ENCODE results near the gene ZNF536. TPM values are rescaled to one million over a fixed set of nuclear protein-coding genes. Genes with fewer than 3 reads are reported as not detected.

The ZNF536 gene
- polyA plus RNA-seq, 1 donor (not counting 4 experiments of a cell fraction or from before 2014, with no cell fraction given): not detected

DNA sequence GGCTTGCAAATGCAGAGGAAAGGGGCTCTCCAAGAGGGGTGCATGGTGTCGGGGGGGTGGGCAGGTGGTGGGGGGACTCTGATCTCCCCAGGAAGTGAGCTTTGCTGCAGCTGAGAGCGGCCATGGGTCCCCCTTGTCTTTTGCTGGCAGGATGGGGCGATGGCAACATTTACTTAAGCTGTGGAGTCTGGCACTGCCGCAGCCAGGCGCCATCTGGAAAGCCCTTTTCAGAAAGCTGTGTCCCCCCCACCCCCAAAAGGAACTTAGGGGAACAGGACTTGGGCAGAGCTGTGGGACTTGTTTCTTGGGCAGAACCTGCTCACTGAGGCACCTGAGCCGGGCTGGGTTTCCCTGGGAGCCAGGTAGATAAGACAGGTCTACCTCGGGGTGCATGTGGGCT lies 80.7 kb downstream of the ZNF536 start:
- no peaks in the 10 kb centered on the region for H4K20me1 ChIP-seq (ENCODE audit: control insufficient read depth, extremely low read depth, insufficient read depth, low read length)
- DNase-seq (ENCODE audit: low read depth, low spot score) (no peak), FAIRE-seq (no peak)
- H3K9me1 ChIP-seq (ENCODE audit: control insufficient read depth, extremely low read depth, insufficient read depth, low read length): no peaks in the 10 kb centered on the region
- no peaks in the 10 kb centered on the region for H3K79me2 ChIP-seq (ENCODE audit: control insufficient read depth, insufficient read depth, low read length)
- H2AFZ ChIP-seq (ENCODE audit: control insufficient read depth, low read length): no peak overlapping the region
- H3K9ac ChIP-seq (ENCODE audit: control insufficient read depth, extremely low read depth, insufficient read depth, low read length): no peak overlapping the region
- H3K4me3 ChIP-seq (ENCODE audit: control insufficient read depth in 2 of 3, extremely low read depth in 1 of 3, insufficient read depth in 2 of 3, low read depth in 1 of 3, low read length in 3 of 3): no peak overlapping the region
- H3K36me3 ChIP-seq (ENCODE audit: control insufficient read depth in 2 of 2, extremely low read depth in 1 of 2, insufficient read depth in 2 of 2, low read length in 2 of 2): no peaks in the 10 kb centered on the region
- no peak overlapping the region for H3K4me2 ChIP-seq (ENCODE audit: control insufficient read depth, extremely low read depth, insufficient read depth, low read depth, low read length)
- H3K27ac ChIP-seq (ENCODE audit: control insufficient read depth, insufficient read depth, low read length): no peak overlapping the region
- no peak for TF ChIP-seq EZH2 (IDR thresholded peaks at IDR 0.05; ENCODE audit: low read length)
- TF ChIP-seq, protein P1, sequence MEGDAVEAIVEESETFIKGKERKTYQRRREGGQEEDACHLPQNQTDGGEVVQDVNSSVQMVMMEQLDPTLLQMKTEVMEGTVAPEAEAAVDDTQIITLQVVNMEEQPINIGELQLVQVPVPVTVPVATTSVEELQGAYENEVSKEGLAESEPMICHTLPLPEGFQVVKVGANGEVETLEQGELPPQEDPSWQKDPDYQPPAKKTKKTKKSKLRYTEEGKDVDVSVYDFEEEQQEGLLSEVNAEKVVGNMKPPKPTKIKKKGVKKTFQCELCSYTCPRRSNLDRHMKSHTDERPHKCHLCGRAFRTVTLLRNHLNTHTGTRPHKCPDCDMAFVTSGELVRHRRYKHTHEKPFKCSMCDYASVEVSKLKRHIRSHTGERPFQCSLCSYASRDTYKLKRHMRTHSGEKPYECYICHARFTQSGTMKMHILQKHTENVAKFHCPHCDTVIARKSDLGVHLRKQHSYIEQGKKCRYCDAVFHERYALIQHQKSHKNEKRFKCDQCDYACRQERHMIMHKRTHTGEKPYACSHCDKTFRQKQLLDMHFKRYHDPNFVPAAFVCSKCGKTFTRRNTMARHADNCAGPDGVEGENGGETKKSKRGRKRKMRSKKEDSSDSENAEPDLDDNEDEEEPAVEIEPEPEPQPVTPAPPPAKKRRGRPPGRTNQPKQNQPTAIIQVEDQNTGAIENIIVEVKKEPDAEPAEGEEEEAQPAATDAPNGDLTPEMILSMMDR (optimal IDR thresholded peaks at IDR 0.05 in 1 of 3, IDR thresholded peaks at IDR 0.05 in 1 of 3, conservative IDR thresholded peaks at IDR 0.05 in 1 of 3; ENCODE audit: extremely low read depth in 1 of 3, insufficient read depth in 2 of 3, low read length in 3 of 3): no peak
- H3K27me3 ChIP-seq (ENCODE audit: control insufficient read depth, extremely low read depth, insufficient read depth, low read length): no peaks in the 10 kb centered on the region
- H3K9me3 ChIP-seq (ENCODE audit: control insufficient read depth, low read depth, low read length): peaks cover 5% of the 10 kb centered on the region
- H3K4me1 ChIP-seq (ENCODE audit: control insufficient read depth, extremely low read depth, insufficient read depth, low read length): no peaks in the 10 kb centered on the region
- dilution Hi-C loops (cut with MboI; ENCODE audit: extremely low pct_ligation_motif_present, low sequenced_read_pairs): no loop called here

DNA sequence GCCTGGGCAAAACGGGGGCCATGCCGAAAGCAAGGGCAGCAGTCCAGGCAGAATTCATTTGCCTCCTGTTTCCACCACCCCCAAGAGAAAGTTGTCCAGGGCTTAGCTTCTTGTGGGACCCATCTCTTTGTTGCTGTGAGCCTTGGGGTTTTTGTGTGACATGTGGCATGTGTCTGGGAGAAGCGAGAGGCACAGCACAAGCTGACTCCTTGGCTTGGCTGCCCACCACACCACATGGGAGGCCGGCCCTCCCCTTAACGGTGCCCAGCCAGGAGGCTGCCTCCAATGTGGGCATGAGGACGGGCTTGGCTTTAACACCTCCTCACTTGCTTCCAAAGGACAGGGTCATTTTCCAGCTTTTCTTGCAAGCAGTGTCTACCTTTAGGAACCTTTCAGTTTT lies 81.6 kb downstream of the ZNF536 start:
- dilution Hi-C loops (cut with MboI; ENCODE audit: extremely low pct_ligation_motif_present, low sequenced_read_pairs): no loop called here
- no peak overlapping the region for H3K27ac ChIP-seq (ENCODE audit: control insufficient read depth, insufficient read depth, low read length)
- H4K20me1 ChIP-seq (ENCODE audit: control insufficient read depth, extremely low read depth, insufficient read depth, low read length): no peaks in the 10 kb centered on the region
- no peaks in the 10 kb centered on the region for H3K9me1 ChIP-seq (ENCODE audit: control insufficient read depth, extremely low read depth, insufficient read depth, low read length)
- DNase-seq (ENCODE audit: low read depth, low spot score): no peak
- no peak overlapping the region for H2AFZ ChIP-seq (ENCODE audit: control insufficient read depth, low read length)
- peaks cover 5% of the 10 kb centered on the region for H3K9me3 ChIP-seq (ENCODE audit: control insufficient read depth, low read depth, low read length)
- no peak overlapping the region for H3K4me2 ChIP-seq (ENCODE audit: control insufficient read depth, extremely low read depth, insufficient read depth, low read depth, low read length)
- H3K27me3 ChIP-seq (ENCODE audit: control insufficient read depth, extremely low read depth, insufficient read depth, low read length): no peaks in the 10 kb centered on the region
- no peak for FAIRE-seq
- no peak overlapping the region for H3K9ac ChIP-seq (ENCODE audit: control insufficient read depth, extremely low read depth, insufficient read depth, low read length)
- H3K36me3 ChIP-seq (ENCODE audit: control insufficient read depth in 2 of 2, extremely low read depth in 1 of 2, insufficient read depth in 2 of 2, low read length in 2 of 2): no peaks in the 10 kb centered on the region
- H3K79me2 ChIP-seq (ENCODE audit: control insufficient read depth, insufficient read depth, low read length): no peaks in the 10 kb centered on the region
- no peaks in the 10 kb centered on the region for H3K4me1 ChIP-seq (ENCODE audit: control insufficient read depth, extremely low read depth, insufficient read depth, low read length)
- H3K4me3 ChIP-seq (ENCODE audit: control insufficient read depth in 2 of 3, extremely low read depth in 1 of 3, insufficient read depth in 2 of 3, low read depth in 1 of 3, low read length in 3 of 3): no peak overlapping the region
- no peak for TF ChIP-seq EZH2 (IDR thresholded peaks at IDR 0.05; ENCODE audit: low read length)
- TF ChIP-seq, protein P1 (optimal IDR thresholded peaks at IDR 0.05 in 1 of 3, IDR thresholded peaks at IDR 0.05 in 1 of 3, conservative IDR thresholded peaks at IDR 0.05 in 1 of 3; ENCODE audit: extremely low read depth in 1 of 3, insufficient read depth in 2 of 3, low read length in 3 of 3): no peak

All from keratinocyte (primary cell).